A673 (cell line): Measurements from ENCODE around the gene SLC5A6. TPM values are rescaled to one million over a fixed set of nuclear protein-coding genes. Genes with fewer than 3 reads are reported as not detected.

Source experiments
- Bru-seq: library from RNA; stranded (reverse); fragments of 400-500 nt; gene quantifications from one replicate; lab custom pipeline; 2021; lab: Mats Ljungman, UMichigan
- BruChase-seq, 2 experiments: library from RNA; stranded (reverse); fragments of 400-500 nt; gene quantifications; one replicate each; lab custom pipeline; 2021; lab: Mats Ljungman, UMichigan
- BruUV-seq: library from RNA; stranded (reverse); fragments of 400-500 nt; replicated peaks from 2 replicates; lab custom pipeline; 2021; lab: Mats Ljungman, UMichigan
- CTCF ChIA-PET: fragments of 300-600 bp; sonication (Branson Sonifier 250); formaldehyde crosslinking; loops from one replicate; lab custom pipeline; 2022; ENCODE audit warnings: antibody characterized with exemption; lab: Charles Lee
- POLR2A ChIA-PET: fragments of 300-600 bp; sonication (Branson Sonifier 250); formaldehyde crosslinking; loops from one replicate; lab custom pipeline; 2022; ENCODE audit warnings: antibody characterized with exemption; ENCODE audit not compliant: low non-redundant PET; lab: Charles Lee
- DNase-seq: peaks from one replicate; pipeline ENCODE4 v3.0.0-alpha.2; 2015; ENCODE audit warnings: low spot score
- H3K27ac ChIP-seq: fragments of 200-600 bp; sonication (generic); 2 replicates; pipeline ENCODE4 v1.5.1; 2016; ENCODE audit warnings: mixed run types, low read depth, mild to moderate bottlenecking, mixed read lengths, antibody characterized with exemption, low read length; ENCODE audit not compliant: poor library complexity, severe bottlenecking
- H3K27me3 ChIP-seq: fragments of 200-600 bp; sonication (generic); replicated peaks from 2 replicates; pipeline ENCODE4 v1.6.1; 2017; ENCODE audit warnings: mixed run types, low read depth, mild to moderate bottlenecking, mixed read lengths, antibody characterized with exemption, low read length; ENCODE audit not compliant: insufficient read depth, poor library complexity
- H3K36me3 ChIP-seq: fragments of 200-600 bp; sonication (generic); 2 replicates; pipeline ENCODE4 v1.6.1; 2016; ENCODE audit warnings: mixed run types, mild to moderate bottlenecking, mixed read lengths, antibody characterized with exemption, low read length; ENCODE audit not compliant: insufficient read depth, poor library complexity, severe bottlenecking
- H3K4me1 ChIP-seq: fragments of 200-600 bp; sonication (generic); 2 replicates; pipeline ENCODE4 v1.6.1; 2017; ENCODE audit warnings: mixed run types, mild to moderate bottlenecking, mixed read lengths, antibody characterized with exemption, low read length; ENCODE audit not compliant: insufficient read depth, poor library complexity, severe bottlenecking
- H3K4me3 ChIP-seq: fragments of 200-600 bp; sonication (generic); 2 replicates; pipeline ENCODE4 v1.5.1; 2016; ENCODE audit warnings: low read depth, mixed run types, mild to moderate bottlenecking, mixed read lengths, low read length; ENCODE audit not compliant: poor library complexity, severe bottlenecking
- H3K9me3 ChIP-seq: fragments of 200-600 bp; sonication (generic); 2 replicates; pipeline ENCODE4 v1.6.1; 2016; ENCODE audit warnings: mixed run types, low read depth, mild to moderate bottlenecking, mixed read lengths, antibody characterized with exemption, low read length; ENCODE audit not compliant: poor library complexity, severe bottlenecking
- EZH2 ChIP-seq: fragments of 200-600 bp; sonication (generic); IDR thresholded peaks from 2 replicates; pipeline ENCODE4 v1.6.1; 2017; ENCODE audit warnings: borderline replicate concordance, low read depth, mild to moderate bottlenecking, mixed read lengths, antibody characterized with exemption, low read length; ENCODE audit not compliant: poor library complexity, severe bottlenecking
- intact Hi-C: fragments of 100-400 bp; cut with micrococcal nuclease; formaldehyde crosslinking; loops from one replicate; pipeline ENCODE4 v1.10.0; 2022; ENCODE audit not compliant: unreplicated experiment
- long read RNA-seq: library from polyadenylated mRNA; stranded (forward); transcript quantifications from one replicate; pipeline ENCODE4 v2.0.0, GENCODE V29; 2022
- total RNA-seq: library from RNA; stranded (reverse); gene quantifications from 2 replicates; pipeline ENCODE4 v1.2.3, GENCODE V29; 2021
- TF ChIP-seq, protein P1 (sequence below): fragments of 300-800, 200-600 bp; sonication (generic); conservative IDR thresholded peaks from 2 replicates; pipeline ENCODE4 v1.5.1; 2017; ENCODE audit warnings: low read depth, mild to moderate bottlenecking, antibody characterized with exemption, low read length, moderate library complexity, mixed read lengths

The SLC5A6 gene
- total RNA-seq (366 and 515 TPM in 2 replicates), Bru-seq, nascent RNA (percentile 95 among the genes with signal in this experiment), BruChase-seq, experiment 1, labeled RNA remaining after a 2-hour chase (percentile 97 among the genes with signal in this experiment), BruChase-seq, experiment 2, labeled RNA remaining after a 6-hour chase (percentile 99 among the genes with signal in this experiment)
- long read RNA-seq, transcript SLC5A6-201 (17 exons, 3,231 nt): major isoform, 87 of 814 reads
- long read RNA-seq, partial matches to known transcripts: 124 of 814 reads
- long read RNA-seq, other reads (novel, unspliced or antisense): 600 of 814 reads

DNA sequence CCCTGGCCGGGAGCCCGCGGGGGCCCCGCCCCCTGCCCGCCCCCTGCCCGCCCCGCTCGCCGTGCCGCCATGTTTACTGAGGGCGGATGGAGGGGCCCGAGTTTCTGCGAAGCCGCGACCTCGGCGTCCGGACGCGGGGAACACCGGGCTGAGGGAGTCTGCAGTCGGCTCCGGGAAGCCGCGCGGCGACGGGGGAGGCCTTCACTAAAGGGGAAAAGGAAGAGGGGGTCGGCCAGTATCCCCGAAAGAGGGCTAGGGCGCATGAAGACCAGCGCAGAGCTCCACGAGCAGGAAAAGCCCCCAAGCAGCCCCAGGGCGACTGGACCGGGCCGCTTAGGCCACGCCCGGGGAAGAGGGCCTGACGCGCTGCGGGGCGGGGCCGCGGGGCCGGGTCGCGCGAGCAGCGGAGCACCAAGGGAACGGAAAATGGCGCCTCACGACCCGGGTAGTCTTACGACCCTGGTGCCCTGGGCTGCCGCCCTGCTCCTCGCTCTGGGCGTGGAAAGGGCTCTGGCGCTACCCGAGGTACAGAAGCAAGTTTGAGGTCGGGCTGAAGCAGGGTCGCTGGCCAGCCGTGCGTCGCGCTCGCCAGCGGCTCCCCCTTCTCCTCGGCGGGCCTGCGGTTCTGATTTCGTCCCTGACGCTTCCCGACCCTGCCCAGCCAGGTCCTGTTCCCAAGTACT lies at the start of gene SLC5A6, which contains the start of gene ATRAID:
SLC5A6 (minus strand) TSS at position 326 of the 683 bp plus-strand sequence. CDS start 4,618 bp downstream, outside the sequence.
ATRAID (plus strand) TSS at position 99 of the 683 bp plus-strand sequence; CDS start at position 427, 328 bp downstream.
- Histone ChIP-seq H3K27me3 (no peaks in the 10 kb centered on the region), H3K36me3 (peaks cover 23% of the 10 kb centered on the region), H3K9me3 (no peaks in the 10 kb centered on the region), H3K4me3 (peak within 1 kb of the TSS; percentile 72), H3K4me1 (peaks cover 57% of the 10 kb centered on the region), H3K27ac (peak within 1 kb of the TSS; percentile 98)
- ChIA-PET POLR2A (interaction anchor here (1.0 kb wide), 1 partner anchor 9 kb away, joined by 4 read pairs; no protein-coding TSS in a partner anchor), CTCF (interaction anchor here (0.7 kb wide), 1 partner anchor 366 kb away, joined by 4 read pairs; no protein-coding TSS in a partner anchor)
- BruUV-seq: no TSS peak
- peak; percentile 95 for DNase-seq
- intact Hi-C loops: loop anchor here (1.0 kb wide), 1 partner anchor 158 kb away; the partner anchor contains the start of genes EIF2B4 and SNX17
- no peak for TF ChIP-seq EZH2
- TF ChIP-seq, protein P1, sequence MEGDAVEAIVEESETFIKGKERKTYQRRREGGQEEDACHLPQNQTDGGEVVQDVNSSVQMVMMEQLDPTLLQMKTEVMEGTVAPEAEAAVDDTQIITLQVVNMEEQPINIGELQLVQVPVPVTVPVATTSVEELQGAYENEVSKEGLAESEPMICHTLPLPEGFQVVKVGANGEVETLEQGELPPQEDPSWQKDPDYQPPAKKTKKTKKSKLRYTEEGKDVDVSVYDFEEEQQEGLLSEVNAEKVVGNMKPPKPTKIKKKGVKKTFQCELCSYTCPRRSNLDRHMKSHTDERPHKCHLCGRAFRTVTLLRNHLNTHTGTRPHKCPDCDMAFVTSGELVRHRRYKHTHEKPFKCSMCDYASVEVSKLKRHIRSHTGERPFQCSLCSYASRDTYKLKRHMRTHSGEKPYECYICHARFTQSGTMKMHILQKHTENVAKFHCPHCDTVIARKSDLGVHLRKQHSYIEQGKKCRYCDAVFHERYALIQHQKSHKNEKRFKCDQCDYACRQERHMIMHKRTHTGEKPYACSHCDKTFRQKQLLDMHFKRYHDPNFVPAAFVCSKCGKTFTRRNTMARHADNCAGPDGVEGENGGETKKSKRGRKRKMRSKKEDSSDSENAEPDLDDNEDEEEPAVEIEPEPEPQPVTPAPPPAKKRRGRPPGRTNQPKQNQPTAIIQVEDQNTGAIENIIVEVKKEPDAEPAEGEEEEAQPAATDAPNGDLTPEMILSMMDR: no peak

DNA sequence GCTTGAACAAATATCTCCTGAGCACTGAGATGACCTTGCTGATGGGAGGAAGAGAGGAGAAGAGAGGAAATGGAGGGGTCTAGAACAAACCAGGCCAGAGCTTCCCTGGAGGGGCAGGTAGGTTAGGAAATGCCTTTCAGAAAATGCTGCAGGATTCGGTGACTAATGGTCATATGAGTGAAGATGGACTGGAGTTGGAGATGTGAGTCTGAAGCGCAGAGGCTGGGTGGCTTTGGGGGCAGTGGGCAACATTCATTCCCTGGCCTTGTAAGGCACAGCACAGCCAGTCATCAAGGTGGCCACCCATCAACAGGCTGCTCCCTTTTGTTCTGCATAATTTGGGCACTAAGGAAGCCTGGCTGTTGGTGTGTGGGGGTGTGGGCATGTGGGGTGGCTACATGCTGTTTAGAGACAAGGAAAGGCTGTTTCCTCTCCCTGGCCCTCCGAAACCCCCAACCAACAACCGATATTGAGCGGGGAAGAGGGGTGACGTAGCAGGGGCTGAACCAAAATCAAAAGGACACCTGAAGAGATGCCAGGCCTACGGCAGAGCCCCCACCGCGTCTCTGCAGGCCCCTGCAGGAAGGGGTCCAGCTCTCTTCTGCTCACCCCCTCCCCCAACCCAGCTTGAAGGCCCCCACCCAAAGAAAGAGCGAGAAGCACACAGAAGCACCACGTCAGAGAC lies 49.3 kb upstream of the SLC5A6 start:
- ChIA-PET POLR2A (no interaction called here), CTCF (no interaction called here)
- H3K9me3 ChIP-seq: no peaks in the 10 kb centered on the region
- peak overlapping the region; percentile 80 for H3K27ac ChIP-seq
- peaks cover 4% of the 10 kb centered on the region for H3K27me3 ChIP-seq
- H3K36me3 ChIP-seq: peaks cover 9% of the 10 kb centered on the region
- H3K4me3 ChIP-seq: peak overlapping the region; percentile 92
- H3K4me1 ChIP-seq: peaks cover 11% of the 10 kb centered on the region
- intact Hi-C loops: loop anchor here (5.0 kb wide), 3 partner anchors 39 to 111 kb away; partner anchors contain the start of genes EIF2B4 and SNX17
- TF ChIP-seq, protein P1: no peak
- no peak for TF ChIP-seq EZH2
- no peak for DNase-seq
- TSS peak; percentile 43 for BruUV-seq

DNA sequence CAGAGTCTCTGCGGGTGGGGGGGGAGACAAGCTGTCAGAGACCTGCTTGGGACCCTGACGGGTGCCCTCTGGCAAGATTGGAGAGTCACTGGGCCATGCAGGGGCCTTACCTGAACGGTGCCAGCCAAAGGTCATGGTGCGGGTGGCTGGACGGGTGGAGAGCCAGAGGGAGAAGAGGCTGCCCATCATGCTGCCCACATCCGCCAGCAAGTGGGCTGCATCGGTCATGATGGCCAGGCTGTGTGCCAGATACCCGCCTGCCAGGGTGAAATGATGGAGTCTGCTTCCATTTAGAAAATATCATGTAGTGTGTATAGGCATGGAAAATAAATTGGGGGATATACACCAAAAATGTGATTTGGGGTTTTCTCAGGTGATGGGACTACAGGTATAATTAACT lies 46.0 kb upstream of the SLC5A6 start:
- H3K27me3 ChIP-seq: no peaks in the 10 kb centered on the region

More for the DNA sequence above, 46.0 kb upstream of the SLC5A6 start:
- H3K36me3 ChIP-seq: peaks cover 18% of the 10 kb centered on the region
- H3K9me3 ChIP-seq: no peaks in the 10 kb centered on the region
- POLR2A ChIA-PET: no interaction called here
- TF ChIP-seq EZH2: no peak
- TF ChIP-seq, protein P1: no peak
- no peak overlapping the region for H3K27ac ChIP-seq
- CTCF ChIA-PET: no interaction called here
- H3K4me1 ChIP-seq: no peaks in the 10 kb centered on the region
- DNase-seq: no peak
- no peak overlapping the region for H3K4me3 ChIP-seq
- intact Hi-C loops: no loop called here
- no TSS peak for BruUV-seq
